Stomach smooth muscle (tissue), 2 donors: ENCODE measurements around the gene ETS1.

Experiments
- H3K27ac ChIP-seq: one replicate; pipeline ENCODE4 v1.7.0; 2013; ENCODE audit warnings: mild to moderate bottlenecking, low read length, inconsistent platforms
- H3K27me3 ChIP-seq, 2 donors: one replicate each; pipeline ENCODE4 v1.7.0; 2013; ENCODE audit warnings: low read length in 2 of 2; ENCODE audit not compliant: insufficient read depth in 2 of 2, control insufficient read depth in 1 of 2
- H3K36me3 ChIP-seq, 2 donors: one replicate each; pipeline ENCODE4 v1.7.0; 2013; ENCODE audit warnings: low read length in 2 of 2; ENCODE audit not compliant: control insufficient read depth in 2 of 2, insufficient read depth in 2 of 2
- H3K4me1 ChIP-seq: one replicate; pipeline ENCODE4 v1.7.0; 2013; ENCODE audit warnings: low read length; ENCODE audit not compliant: control insufficient read depth, insufficient read depth
- H3K4me3 ChIP-seq, 2 donors: one replicate each; pipeline ENCODE4 v1.7.0; 2013; ENCODE audit warnings: low read length in 2 of 2
- H3K9ac ChIP-seq, 2 donors: one replicate each; pipeline ENCODE4 v1.7.0; 2013; ENCODE audit warnings: low read length in 2 of 2, mild to moderate bottlenecking in 1 of 2
- H3K9me3 ChIP-seq, 2 donors: one replicate each; pipeline ENCODE4 v1.7.0; 2013; ENCODE audit warnings: low read length in 2 of 2; ENCODE audit not compliant: control insufficient read depth in 2 of 2
- donor health status: healthy.
- donor health status: Pancreatic carcinoma.

Gene ETS1

GRCh38 chr11:128496692-128497060 is 90.7 kb downstream of the ETS1 start:
- H3K27me3 ChIP-seq = no peaks in the 10 kb centered on the region
- H3K4me3 ChIP-seq = peak overlapping the region; percentile 41 to 47
- peaks cover 18% of the 10 kb centered on the region for H3K4me1 ChIP-seq
- no peaks in the 10 kb centered on the region for H3K36me3 ChIP-seq
- no peak overlapping the region for H3K27ac ChIP-seq
- no peak overlapping the region for H3K9ac ChIP-seq
- H3K9me3 ChIP-seq = no peaks in the 10 kb centered on the region

- Histone ChIP-seq H3K9ac (no peak overlapping the region), H3K9me3 (no peaks in the 10 kb centered on the region), H3K27me3 (no peaks in the 10 kb centered on the region), H3K4me3 (no peak overlapping the region), H3K27ac (no peak overlapping the region), H3K4me1 (peaks cover 17% of the 10 kb centered on the region), H3K36me3 (no peaks in the 10 kb centered on the region)
Measured at GRCh38 chr11:128496249-128496648, 91.1 kb downstream of the ETS1 start.

DNA sequence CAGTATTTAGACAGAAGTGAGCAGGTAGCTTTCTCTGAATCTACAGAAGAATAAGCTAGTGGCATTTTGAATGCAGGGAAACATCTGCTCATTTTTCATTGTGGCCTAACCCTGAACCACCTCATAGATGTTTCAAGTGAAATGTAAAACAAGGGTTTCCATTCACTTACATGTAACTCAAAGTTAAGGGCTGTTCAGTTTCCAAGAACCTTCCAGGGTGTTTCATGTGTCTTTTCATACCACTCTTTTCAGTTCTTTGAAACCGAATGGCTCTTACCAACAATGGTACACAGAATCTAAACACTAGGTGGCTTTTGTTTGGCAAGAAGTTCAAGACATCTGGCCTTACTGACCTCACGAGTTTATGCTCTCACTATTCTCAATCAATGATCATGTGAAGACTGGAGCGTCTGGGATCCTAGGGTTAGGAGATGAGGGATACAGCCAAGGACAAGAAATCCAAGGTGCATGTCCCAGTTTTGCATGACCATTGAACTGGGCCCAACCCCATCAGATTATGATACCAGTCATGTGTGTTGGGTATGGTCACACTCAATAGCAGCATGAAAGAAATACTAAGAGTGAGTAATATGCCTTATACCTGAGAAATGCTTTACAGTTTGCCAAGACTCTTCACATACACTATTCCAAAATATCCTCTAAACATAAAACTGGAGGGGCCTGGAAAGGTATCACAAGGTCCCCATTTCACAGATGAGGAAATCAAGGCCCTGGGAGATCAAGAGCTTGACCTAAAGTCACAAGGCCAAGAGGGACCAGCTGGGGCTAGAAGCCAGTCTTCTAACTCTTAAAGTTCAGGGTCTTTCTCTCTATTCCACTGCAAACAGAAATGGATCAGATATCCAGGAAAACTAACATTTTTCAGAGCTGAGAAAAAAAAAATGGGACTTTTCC is 92.7 kb downstream of the ETS1 start:
- Histone ChIP-seq H3K9me3 (no peaks in the 10 kb centered on the region), H3K9ac (no peak overlapping the region), H3K27me3 (no peaks in the 10 kb centered on the region), H3K36me3 (peaks cover 5 to 6% of the 10 kb centered on the region in 2 donors), H3K4me3 (no peak overlapping the region), H3K27ac (no peak overlapping the region), H3K4me1 (peaks cover 17% of the 10 kb centered on the region)

DNA sequence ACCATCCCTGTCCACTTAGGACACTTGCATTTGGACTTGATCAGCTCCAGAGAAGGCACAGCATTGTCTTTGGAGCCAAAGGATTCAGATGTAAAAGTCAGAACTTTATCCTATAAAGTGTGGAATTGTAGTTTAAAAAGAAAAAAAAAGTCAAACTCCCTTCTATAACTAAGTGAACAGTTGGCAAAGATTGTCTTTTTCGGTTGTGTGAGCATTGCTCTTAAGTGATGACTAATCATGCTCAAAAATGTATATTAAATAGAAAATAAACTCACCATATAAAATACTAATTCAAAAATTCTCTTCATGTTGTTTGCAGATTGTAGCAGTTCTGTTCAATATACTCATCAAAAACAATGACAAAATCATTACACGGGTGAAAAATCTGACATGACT is 93.8 kb downstream of the ETS1 start:
- Histone ChIP-seq H3K4me1 (peaks cover 17% of the 10 kb centered on the region), H3K9ac (no peak overlapping the region), H3K27ac (no peak overlapping the region), H3K27me3 (no peaks in the 10 kb centered on the region), H3K36me3 (peaks cover 11 to 14% of the 10 kb centered on the region in 2 donors), H3K9me3 (no peaks in the 10 kb centered on the region), H3K4me3 (no peak overlapping the region)

DNA sequence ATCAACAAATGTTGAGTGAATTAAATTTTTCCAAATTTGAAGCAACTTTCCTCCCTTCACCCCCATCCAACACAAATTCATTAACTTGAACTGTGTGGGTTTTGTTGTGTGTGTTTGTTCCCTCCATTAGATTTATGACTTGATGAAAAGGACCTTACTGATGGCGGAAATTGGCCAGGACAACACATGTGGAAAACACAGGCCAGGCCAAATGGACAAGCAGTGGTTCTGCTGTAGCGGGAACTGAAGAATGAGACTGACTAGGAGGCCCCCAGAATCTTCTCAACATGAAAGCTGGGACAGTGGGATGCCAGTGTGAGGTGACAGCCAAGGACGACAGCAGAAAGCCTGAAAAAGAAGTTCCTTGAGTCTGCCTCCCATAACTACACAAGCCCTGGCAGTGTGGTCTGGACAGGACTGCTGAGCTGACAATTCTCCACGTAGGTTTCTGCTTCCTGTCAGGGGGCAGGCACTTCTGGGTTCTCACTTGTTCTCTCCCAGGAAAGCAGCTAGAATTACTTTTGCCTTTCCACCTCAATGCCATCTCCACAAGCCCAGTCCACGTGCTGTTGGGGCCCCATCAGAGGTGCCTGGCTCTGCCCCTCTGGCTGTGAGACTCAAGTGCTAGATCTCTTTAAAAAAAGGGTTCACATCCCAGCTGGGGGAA is 94.3 kb downstream of the ETS1 start:
- H3K4me1 ChIP-seq = peaks cover 17% of the 10 kb centered on the region
- H3K36me3 ChIP-seq = peaks cover 11 to 14% of the 10 kb centered on the region in 2 donors
- no peak overlapping the region for H3K9ac ChIP-seq
- no peaks in the 10 kb centered on the region for H3K9me3 ChIP-seq
- H3K27ac ChIP-seq = no peak overlapping the region
- H3K4me3 ChIP-seq = no peak overlapping the region
- H3K27me3 ChIP-seq = no peaks in the 10 kb centered on the region

- no peak overlapping the region for H3K27ac ChIP-seq
- H3K27me3 ChIP-seq = no peaks in the 10 kb centered on the region
- H3K9me3 ChIP-seq = no peaks in the 10 kb centered on the region
- H3K4me3 ChIP-seq = no peak overlapping the region
- no peak overlapping the region for H3K9ac ChIP-seq
- peaks cover 11% of the 10 kb centered on the region for H3K4me1 ChIP-seq
- peaks cover 11 to 14% of the 10 kb centered on the region in 2 donors for H3K36me3 ChIP-seq
Measured at GRCh38 chr11:128492461-128492860, 94.9 kb downstream of the ETS1 start.

GRCh38 chr11:128491195-128491936 is 96.0 kb downstream of the ETS1 start:
- Histone ChIP-seq H3K27ac (no peak overlapping the region), H3K9ac (no peak overlapping the region)

DNA sequence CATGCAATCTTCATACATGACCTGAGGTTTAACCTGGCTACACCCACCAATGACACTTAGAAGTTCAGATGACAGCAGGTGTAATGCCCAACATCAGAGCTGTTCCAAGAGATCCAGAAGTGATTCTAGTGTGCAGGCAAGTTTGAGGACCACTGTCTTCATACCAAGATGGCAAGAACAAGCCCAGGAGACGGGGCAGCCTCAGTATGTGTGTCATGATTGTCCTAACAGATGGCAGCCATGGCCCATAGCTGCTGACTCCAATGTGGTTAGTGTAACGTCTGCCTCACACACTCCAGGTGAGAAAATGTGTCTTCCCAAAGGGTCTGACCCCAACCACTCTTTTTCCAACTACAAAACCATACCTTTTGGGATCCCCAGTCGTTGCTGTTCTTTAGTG is 97.3 kb downstream of the ETS1 start:
- Histone ChIP-seq H3K4me1 (no peaks in the 10 kb centered on the region), H3K9me3 (no peaks in the 10 kb centered on the region), H3K9ac (no peak overlapping the region), H3K36me3 (peaks cover 11 to 25% of the 10 kb centered on the region in 2 donors), H3K27ac (no peak overlapping the region), H3K27me3 (no peaks in the 10 kb centered on the region), H3K4me3 (no peak overlapping the region)

More at GRCh38 chr11:128491195-128491936, 96.0 kb downstream of the ETS1 start:
- Histone ChIP-seq H3K9me3 (no peaks in the 10 kb centered on the region), H3K4me3 (no peak overlapping the region), H3K4me1 (peaks cover under 1% of the 10 kb centered on the region), H3K27me3 (no peaks in the 10 kb centered on the region), H3K36me3 (peaks cover 11 to 17% of the 10 kb centered on the region in 2 donors)

DNA sequence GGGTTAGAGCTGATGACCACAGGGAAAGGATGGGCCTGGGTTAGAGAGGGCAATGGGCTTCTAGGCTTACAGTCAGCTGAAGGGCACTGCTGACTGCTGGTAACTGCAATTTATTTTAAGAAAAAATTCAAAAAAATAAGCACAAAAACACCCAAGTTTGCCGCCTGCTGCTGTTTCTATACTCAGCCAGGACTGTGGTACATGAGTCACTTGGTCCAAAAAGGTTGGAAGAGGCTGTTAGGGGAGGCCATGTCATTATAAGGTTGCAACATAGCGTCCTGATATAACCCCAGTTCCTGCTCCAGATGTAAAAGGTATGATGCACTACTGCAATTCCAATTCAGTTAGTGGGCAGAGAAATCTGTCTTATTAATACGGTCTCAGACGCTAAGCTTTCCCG is 98.9 kb downstream of the ETS1 start:
- H3K4me3 ChIP-seq = no peak overlapping the region
- H3K9ac ChIP-seq = no peak overlapping the region
- H3K27me3 ChIP-seq = no peaks in the 10 kb centered on the region
- no peaks in the 10 kb centered on the region for H3K4me1 ChIP-seq
- H3K27ac ChIP-seq = no peak overlapping the region
- H3K36me3 ChIP-seq = peaks cover 16 to 34% of the 10 kb centered on the region in 2 donors
- no peaks in the 10 kb centered on the region for H3K9me3 ChIP-seq

DNA sequence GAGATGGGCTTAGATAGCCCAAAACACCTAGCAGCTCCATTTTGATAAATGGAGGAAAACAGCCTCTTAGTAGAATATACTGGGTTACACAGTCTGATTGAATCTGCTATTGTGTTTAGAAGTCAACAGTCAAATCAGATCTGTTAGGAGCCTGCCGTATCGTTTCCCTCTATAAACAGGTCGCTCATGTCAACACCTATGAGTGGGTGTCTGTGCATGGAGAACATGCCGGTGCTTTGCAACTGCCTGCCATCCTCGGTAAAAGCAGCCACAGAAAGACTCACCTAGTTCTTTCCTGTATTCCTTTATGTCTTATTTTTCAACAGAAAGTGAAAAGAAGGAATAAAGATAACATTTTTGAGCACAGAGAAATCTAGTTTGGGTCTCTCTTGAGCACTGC is 99.4 kb downstream of the ETS1 start:
- Histone ChIP-seq H3K4me3 (no peak overlapping the region), H3K9me3 (no peaks in the 10 kb centered on the region), H3K27ac (no peak overlapping the region), H3K9ac (no peak overlapping the region), H3K4me1 (peaks cover 3% of the 10 kb centered on the region), H3K36me3 (peaks cover 16 to 34% of the 10 kb centered on the region in 2 donors), H3K27me3 (no peaks in the 10 kb centered on the region)
